K562 (cell line): ENCODE measurements around the gene NKD1.

Experiments
- BRF1 ChIP-seq: IDR thresholded peaks from 3 replicates; pipeline ENCODE4 v1.6.1; 2011; ENCODE audit warnings: borderline replicate concordance, mild to moderate bottlenecking; ENCODE audit not compliant: insufficient read length; ENCODE audit errors: extremely low read depth
- POLR2AphosphoS5 ChIP-seq: IDR thresholded peaks from 2 replicates; pipeline ENCODE4 v1.6.1; 2011; ENCODE audit warnings: mild to moderate bottlenecking, low read depth, low read length, moderate library complexity; ENCODE audit not compliant: control insufficient read depth, insufficient read depth
- RB1 ChIP-seq: fragments of 450-650 bp; IDR thresholded peaks from 2 replicates; pipeline ENCODE4 v1.6.1; 2017; ENCODE audit warnings: low read depth, mild to moderate bottlenecking
- ZC3H8 ChIP-seq: fragments of 450-650 bp; IDR thresholded peaks from 2 replicates; pipeline ENCODE4 v1.6.1; 2017
- ZNF778 ChIP-seq: fragments of 450-650 bp; formaldehyde crosslinking; IDR thresholded peaks from 2 replicates; pipeline ENCODE4 v1.4.0; 2020; ENCODE audit warnings: mild to moderate bottlenecking, moderate library complexity
- TF ChIP-seq, protein P1 (sequence below): fragments of 250-450 bp; sonication (Bioruptor Pico); IDR thresholded peaks from 2 replicates; pipeline ENCODE4 v1.4.0; 2020; ENCODE audit warnings: mild to moderate bottlenecking, moderate library complexity
- TF ChIP-seq, protein P2 (sequence below): sonication (generic); formaldehyde crosslinking; IDR thresholded peaks from 2 replicates; pipeline ENCODE4 v1.8.1; 2022; ENCODE audit warnings: missing genetic modification reagents
- TF ChIP-seq, protein P3 (sequence below): sonication (generic); formaldehyde crosslinking; IDR thresholded peaks from 2 replicates; pipeline ENCODE4 v1.4.0; 2020; ENCODE audit warnings: mild to moderate bottlenecking, missing genetic modification reagents
- TF ChIP-seq, protein P4 (sequence below), 3 experiments: IDR thresholded peaks in 2 of 3; conservative IDR thresholded peaks in 1 of 3; 2 replicates each; pipeline ENCODE4 v1.5.1; 2011 to 2012; ENCODE audit warnings: low read length in 3 of 3, mild to moderate bottlenecking in 3 of 3, control low read depth in 2 of 3, improper control_type of control experiment in 1 of 3, inconsistent platforms in 1 of 3, low read depth in 1 of 3, mixed read lengths in 1 of 3, moderate library complexity in 1 of 3; ENCODE audit not compliant: insufficient read depth in 2 of 3

DNA sequence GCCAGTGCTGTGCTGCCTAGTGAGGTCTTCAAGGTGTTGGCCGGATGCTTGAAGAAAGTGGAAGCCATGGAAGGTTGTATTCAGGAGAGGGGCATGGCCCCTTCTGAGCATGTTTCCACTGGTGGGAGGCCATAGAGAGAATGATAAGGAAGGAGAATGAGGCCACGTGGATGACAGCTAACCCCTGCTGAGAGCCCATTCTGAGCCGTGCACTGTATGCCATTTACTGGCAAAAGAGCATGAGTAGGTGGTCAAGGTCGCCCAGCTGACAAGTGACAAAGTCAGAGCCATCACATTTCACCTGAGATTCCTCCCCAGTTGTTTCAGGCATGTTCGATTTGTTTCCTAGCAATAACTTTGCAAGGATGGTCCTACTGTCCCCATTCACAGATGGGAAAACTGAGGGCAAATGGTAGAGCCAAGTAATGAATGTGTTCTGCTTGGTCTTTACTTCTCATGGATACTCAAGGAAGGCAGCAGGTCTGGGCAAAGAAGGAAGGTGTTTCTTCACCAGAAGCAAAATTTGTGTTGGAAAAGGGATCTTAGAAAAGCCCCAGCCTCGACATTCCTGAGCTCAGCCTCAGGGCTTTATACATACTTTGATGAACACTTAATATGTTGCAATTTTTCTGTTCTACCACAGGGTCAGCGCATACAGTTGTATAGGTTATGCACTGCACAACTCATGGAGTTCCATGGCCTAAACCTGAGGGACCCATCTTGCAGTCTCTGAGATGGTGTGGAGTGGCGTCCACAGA, 10.5 kb upstream of the NKD1 start:
- TF ChIP-seq ZC3H8 (no peak), BRF1 (no peak), ZNF778 (CRISPR knock-in tag) (no peak), POLR2AphosphoS5 (no peak), RB1 (no peak)
- TF ChIP-seq, protein P1, sequence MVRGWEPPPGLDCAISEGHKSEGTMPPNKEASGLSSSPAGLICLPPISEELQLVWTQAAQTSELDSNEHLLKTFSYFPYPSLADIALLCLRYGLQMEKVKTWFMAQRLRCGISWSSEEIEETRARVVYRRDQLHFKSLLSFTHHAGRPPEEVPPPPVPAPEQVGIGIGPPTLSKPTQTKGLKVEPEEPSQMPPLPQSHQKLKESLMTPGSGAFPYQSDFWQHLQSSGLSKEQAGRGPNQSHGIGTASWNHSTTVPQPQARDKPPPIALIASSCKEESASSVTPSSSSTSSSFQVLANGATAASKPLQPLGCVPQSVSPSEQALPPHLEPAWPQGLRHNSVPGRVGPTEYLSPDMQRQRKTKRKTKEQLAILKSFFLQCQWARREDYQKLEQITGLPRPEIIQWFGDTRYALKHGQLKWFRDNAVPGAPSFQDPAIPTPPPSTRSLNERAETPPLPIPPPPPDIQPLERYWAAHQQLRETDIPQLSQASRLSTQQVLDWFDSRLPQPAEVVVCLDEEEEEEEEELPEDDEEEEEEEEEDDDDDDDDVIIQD (CRISPR knock-in tag), result no peak
- TF ChIP-seq, protein P2, sequence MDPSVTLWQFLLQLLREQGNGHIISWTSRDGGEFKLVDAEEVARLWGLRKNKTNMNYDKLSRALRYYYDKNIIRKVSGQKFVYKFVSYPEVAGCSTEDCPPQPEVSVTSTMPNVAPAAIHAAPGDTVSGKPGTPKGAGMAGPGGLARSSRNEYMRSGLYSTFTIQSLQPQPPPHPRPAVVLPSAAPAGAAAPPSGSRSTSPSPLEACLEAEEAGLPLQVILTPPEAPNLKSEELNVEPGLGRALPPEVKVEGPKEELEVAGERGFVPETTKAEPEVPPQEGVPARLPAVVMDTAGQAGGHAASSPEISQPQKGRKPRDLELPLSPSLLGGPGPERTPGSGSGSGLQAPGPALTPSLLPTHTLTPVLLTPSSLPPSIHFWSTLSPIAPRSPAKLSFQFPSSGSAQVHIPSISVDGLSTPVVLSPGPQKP (CRISPR knock-in tag), result no peak
- TF ChIP-seq, protein P3, sequence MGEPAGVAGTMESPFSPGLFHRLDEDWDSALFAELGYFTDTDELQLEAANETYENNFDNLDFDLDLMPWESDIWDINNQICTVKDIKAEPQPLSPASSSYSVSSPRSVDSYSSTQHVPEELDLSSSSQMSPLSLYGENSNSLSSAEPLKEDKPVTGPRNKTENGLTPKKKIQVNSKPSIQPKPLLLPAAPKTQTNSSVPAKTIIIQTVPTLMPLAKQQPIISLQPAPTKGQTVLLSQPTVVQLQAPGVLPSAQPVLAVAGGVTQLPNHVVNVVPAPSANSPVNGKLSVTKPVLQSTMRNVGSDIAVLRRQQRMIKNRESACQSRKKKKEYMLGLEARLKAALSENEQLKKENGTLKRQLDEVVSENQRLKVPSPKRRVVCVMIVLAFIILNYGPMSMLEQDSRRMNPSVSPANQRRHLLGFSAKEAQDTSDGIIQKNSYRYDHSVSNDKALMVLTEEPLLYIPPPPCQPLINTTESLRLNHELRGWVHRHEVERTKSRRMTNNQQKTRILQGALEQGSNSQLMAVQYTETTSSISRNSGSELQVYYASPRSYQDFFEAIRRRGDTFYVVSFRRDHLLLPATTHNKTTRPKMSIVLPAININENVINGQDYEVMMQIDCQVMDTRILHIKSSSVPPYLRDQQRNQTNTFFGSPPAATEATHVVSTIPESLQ, result no peak
- TF ChIP-seq, protein P4, sequence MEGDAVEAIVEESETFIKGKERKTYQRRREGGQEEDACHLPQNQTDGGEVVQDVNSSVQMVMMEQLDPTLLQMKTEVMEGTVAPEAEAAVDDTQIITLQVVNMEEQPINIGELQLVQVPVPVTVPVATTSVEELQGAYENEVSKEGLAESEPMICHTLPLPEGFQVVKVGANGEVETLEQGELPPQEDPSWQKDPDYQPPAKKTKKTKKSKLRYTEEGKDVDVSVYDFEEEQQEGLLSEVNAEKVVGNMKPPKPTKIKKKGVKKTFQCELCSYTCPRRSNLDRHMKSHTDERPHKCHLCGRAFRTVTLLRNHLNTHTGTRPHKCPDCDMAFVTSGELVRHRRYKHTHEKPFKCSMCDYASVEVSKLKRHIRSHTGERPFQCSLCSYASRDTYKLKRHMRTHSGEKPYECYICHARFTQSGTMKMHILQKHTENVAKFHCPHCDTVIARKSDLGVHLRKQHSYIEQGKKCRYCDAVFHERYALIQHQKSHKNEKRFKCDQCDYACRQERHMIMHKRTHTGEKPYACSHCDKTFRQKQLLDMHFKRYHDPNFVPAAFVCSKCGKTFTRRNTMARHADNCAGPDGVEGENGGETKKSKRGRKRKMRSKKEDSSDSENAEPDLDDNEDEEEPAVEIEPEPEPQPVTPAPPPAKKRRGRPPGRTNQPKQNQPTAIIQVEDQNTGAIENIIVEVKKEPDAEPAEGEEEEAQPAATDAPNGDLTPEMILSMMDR (IDR thresholded peaks at IDR 0.05 in 2 of 3, conservative IDR thresholded peaks at IDR 0.05 in 1 of 3; ENCODE audit: insufficient read depth in 2 of 3, low read depth in 1 of 3, low read length in 3 of 3), result no peak
